Measurements from ENCODE around the gene DYSF.

GRCh38 chr2:71417300-71418202, 35.8 kb upstream of the DYSF start:
- TF ChIP-seq POLR2AphosphoS5 (IDR thresholded peaks at IDR 0.05) (no peak), CTCF (IDR thresholded peaks at IDR 0.05) (no peak)
